Measurements from ENCODE around the gene CHD1. TPM values are rescaled to one million over a fixed set of nuclear protein-coding genes. Genes with fewer than 3 reads are reported as not detected.

Gene CHD1
- total and polyA plus RNA-seq, 2 donors (not counting 3 experiments of a cell fraction or from before 2014, with no cell fraction given) = 16.2 to 48.9 TPM

DNA sequence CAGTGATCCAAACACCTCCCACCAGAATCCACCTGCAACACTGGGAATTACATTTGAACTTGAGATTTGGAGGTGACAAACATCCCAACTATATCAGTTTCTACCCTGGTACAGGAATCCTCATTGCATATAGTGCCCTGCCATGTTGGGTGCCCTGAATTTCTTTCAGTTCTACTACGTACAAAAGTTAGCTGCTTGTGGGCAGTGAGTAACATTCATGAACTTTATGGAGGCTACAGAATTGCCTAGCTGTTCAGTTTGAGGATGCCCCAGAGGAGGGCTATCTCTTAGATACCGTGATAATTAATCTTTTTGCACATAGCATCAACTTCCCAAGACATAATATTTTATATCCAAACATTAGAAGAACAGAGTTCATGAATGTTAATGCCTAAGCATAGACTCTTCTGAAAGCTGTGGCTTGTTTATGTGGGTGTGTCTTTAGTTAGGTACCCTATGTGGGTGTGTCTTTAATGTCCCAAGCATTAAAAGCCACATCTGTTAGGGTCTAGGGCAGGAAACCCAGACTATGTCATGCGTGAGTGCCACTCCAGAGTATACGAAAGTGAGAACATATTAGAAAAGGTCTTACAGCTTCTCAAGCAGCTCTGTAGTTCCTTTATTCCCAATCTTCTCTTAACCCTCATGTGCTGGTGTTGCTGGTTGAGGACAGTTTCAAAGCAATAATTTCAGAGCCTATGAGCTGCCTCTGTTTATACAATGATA lies 47.0 kb upstream of the CHD1 start:
- Histone ChIP-seq H2AFZ (ENCODE audit: low read depth, low read length) (no peak overlapping the region), H3K4me2 (ENCODE audit: insufficient read depth, low read length) (no peak overlapping the region), H3K79me2 (ENCODE audit: control insufficient read depth, insufficient read depth, low read length) (no peaks in the 10 kb centered on the region), H3K36me3 (ENCODE audit: control insufficient read depth in 2 of 2, extremely low read depth in 1 of 2, insufficient read depth in 2 of 2, low read length in 2 of 2) (no peaks in the 10 kb centered on the region), H3K27me3 (ENCODE audit: control insufficient read depth in 2 of 2, insufficient read depth in 2 of 2, low read length in 2 of 2) (no peaks in the 10 kb centered on the region), H3K9ac (replicated peaks; ENCODE audit: extremely low read depth, insufficient read depth, low read length) (no peak overlapping the region), H3K9me3 (replicated peaks; ENCODE audit: control insufficient read depth, insufficient read depth, low read length) (no peaks in the 10 kb centered on the region), H3K4me1 (ENCODE audit: control insufficient read depth, extremely low read depth, insufficient read depth, low read length) (no peaks in the 10 kb centered on the region), H3K27ac (ENCODE audit: insufficient read depth, low read depth, low read length) (no peak overlapping the region), H4K20me1 (replicated peaks; ENCODE audit: control insufficient read depth, extremely low read depth, insufficient read depth, low read length) (no peaks in the 10 kb centered on the region), H3K9me1 (replicated peaks; ENCODE audit: control insufficient read depth, extremely low read depth, insufficient read depth, low read length) (no peaks in the 10 kb centered on the region), H3K4me3 (replicated peaks in 1 of 3; ENCODE audit: insufficient read depth in 1 of 3, low read depth in 1 of 3, low read length in 3 of 3) (no peak overlapping the region)
- dilution Hi-C loops (cut with MboI; ENCODE audit: extremely low pct_ligation_motif_present, low sequenced_read_pairs) (no loop called here), intact Hi-C loops (cut with micrococcal nuclease) (no loop called here)
- POLR2A ChIA-PET = no interaction called here
- TF ChIP-seq MYC (IDR thresholded peaks at IDR 0.05; ENCODE audit: low read depth, low read length) (no peak), GATA2 (IDR thresholded peaks at IDR 0.05; ENCODE audit: insufficient read depth, insufficient read length, low read depth, low read length) (no peak), FOS (IDR thresholded peaks at IDR 0.05; ENCODE audit: borderline replicate concordance, insufficient read depth, low read length) (no peak), CTCF (IDR thresholded peaks at IDR 0.05; ENCODE audit: extremely low read depth in 1 of 2, insufficient read depth in 1 of 2, low read depth in 1 of 2, low read length in 2 of 2) (no peak), EZH2 (IDR thresholded peaks at IDR 0.05; ENCODE audit: borderline replicate concordance, low read depth, low read length, severe bottlenecking) (no peak), MAX (IDR thresholded peaks at IDR 0.05; ENCODE audit: insufficient read depth, insufficient read length) (no peak), JUN (IDR thresholded peaks at IDR 0.05; ENCODE audit: borderline replicate concordance, insufficient read depth, insufficient read length, low read depth) (no peak), POLR2A (IDR thresholded peaks at IDR 0.05; ENCODE audit: low read depth, low read length) (no peak), POLR2AphosphoS5 (IDR thresholded peaks at IDR 0.05; ENCODE audit: insufficient read depth, low read depth, low read length) (no peak)
- no TSS peak for BruUV-seq (replicated peaks)
- no peak for FAIRE-seq
- no peak for DNase-seq (ENCODE audit: low read depth, low spot score)
- CTCF ChIA-PET = interaction anchor here (1.2 kb wide), 1 partner anchor 13 kb away, joined by 4 read pairs; no protein-coding TSS in a partner anchor

Measured in endothelial cell of umbilical vein (primary cell).